GM19397 (cell line): ENCODE measurements around the gene AXIN2.

Experiments
- ATAC-seq: cut with Tn5 transposase; IDR thresholded peaks from one replicate; pipeline ENCODE4 v1.9.1; 2021; ENCODE audit warnings: mild to moderate bottlenecking, moderate library complexity; ENCODE audit not compliant: unreplicated experiment

The AXIN2 gene

GRCh38 chr17:65561452-65562205, at the start of gene AXIN2:
AXIN2 (minus strand) TSS chr17:65561648; CDS start chr17:65558620, 3,028 bp downstream.
- ATAC-seq, result peak; percentile 86

GRCh38 chr17:65609749-65610148, 48.3 kb upstream of the AXIN2 start:
- ATAC-seq, result no peak

- no peak for ATAC-seq
Observed at GRCh38 chr17:65609286-65609685, 47.8 kb upstream of the AXIN2 start.

- ATAC-seq, result no peak
Observed at GRCh38 chr17:65604070-65604469, 42.6 kb upstream of the AXIN2 start.

- no peak for ATAC-seq
Observed at GRCh38 chr17:65601881-65602280, 40.4 kb upstream of the AXIN2 start.

- no peak for ATAC-seq
Observed at GRCh38 chr17:65601145-65601544, 39.7 kb upstream of the AXIN2 start.

GRCh38 chr17:65600518-65600917, 39.1 kb upstream of the AXIN2 start:
- ATAC-seq, result no peak

- no peak for ATAC-seq
Observed at GRCh38 chr17:65599650-65600049, 38.2 kb upstream of the AXIN2 start.

GRCh38 chr17:65598746-65599145, 37.3 kb upstream of the AXIN2 start:
- ATAC-seq, result no peak

GRCh38 chr17:65595071-65595656, 33.7 kb upstream of the AXIN2 start:
- no peak for ATAC-seq

- ATAC-seq, result no peak
Observed at GRCh38 chr17:65593855-65594845, 32.7 kb upstream of the AXIN2 start.

- no peak for ATAC-seq
Observed at GRCh38 chr17:65593092-65593854, 31.8 kb upstream of the AXIN2 start.

- ATAC-seq, result no peak
Observed at GRCh38 chr17:65592125-65592965, 30.9 kb upstream of the AXIN2 start.

- ATAC-seq, result no peak
Observed at GRCh38 chr17:65589321-65589720, 27.9 kb upstream of the AXIN2 start.

- ATAC-seq, result no peak
Observed at GRCh38 chr17:65588181-65588808, 26.8 kb upstream of the AXIN2 start.

GRCh38 chr17:65587534-65588180, 26.2 kb upstream of the AXIN2 start:
- ATAC-seq, result no peak

GRCh38 chr17:65586899-65587298, 25.5 kb upstream of the AXIN2 start:
- ATAC-seq, result no peak

- no peak for ATAC-seq
Observed at GRCh38 chr17:65584604-65585521, 23.4 kb upstream of the AXIN2 start.
